ENCODE measurements around the gene AGBL5. TPM values are rescaled to one million over a fixed set of nuclear protein-coding genes. Genes with fewer than 3 reads are reported as not detected.
A peak's percentile ranks its signal among the peaks of the same experiment; 100 is the strongest.

The AGBL5 gene
- total and polyA plus RNA-seq, 9 of the 15 experiments (the other 6 are each of a cell fraction or from before 2014, with no cell fraction given), result 3.3 to 52.7 (median 26.2) TPM

DNA sequence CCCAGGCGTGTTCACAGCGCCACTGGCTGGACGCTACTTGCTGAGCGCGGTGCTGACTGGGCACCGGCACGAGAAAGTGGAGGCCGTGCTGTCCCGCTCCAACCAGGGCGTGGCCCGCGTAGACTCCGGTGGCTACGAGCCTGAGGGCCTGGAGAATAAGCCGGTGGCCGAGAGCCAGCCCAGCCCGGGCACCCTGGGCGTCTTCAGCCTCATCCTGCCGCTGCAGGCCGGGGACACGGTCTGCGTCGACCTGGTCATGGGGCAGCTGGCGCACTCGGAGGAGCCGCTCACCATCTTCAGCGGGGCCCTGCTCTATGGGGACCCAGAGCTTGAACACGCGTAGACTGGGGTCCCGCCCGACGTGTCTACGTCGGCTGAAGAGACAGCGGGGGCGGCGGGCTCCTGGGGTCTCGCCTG, 34.2 kb downstream of the AGBL5 start (continued):
- TF ChIP-seq NR4A1 (CRISPR knock-in tag; IDR thresholded peaks at IDR 0.05), result no peak
- peak; percentile 27; the same call in 1 of the 2 replicates for TF ChIP-seq NR4A1 (tag; IDR thresholded peaks at IDR 0.05)
- no peak for TF ChIP-seq CBX2 (IDR thresholded peaks at IDR 0.05; ENCODE audit: insufficient read depth, low read length, poor library complexity, severe bottlenecking)
- no peak; the same call in 1 of the 2 replicates for TF ChIP-seq GTF2A2 (tag; IDR thresholded peaks at IDR 0.05)
- TF ChIP-seq JUND (IDR thresholded peaks at IDR 0.05; ENCODE audit: borderline replicate concordance, low read depth, low read length), result 0 out of 2 replicates have a peak, but pooled peaks have one; percentile 23
- no peak for TF ChIP-seq JUND (tag; IDR thresholded peaks at IDR 0.05; ENCODE audit: borderline replicate concordance, low read depth, low read length)
- TF ChIP-seq JUNB (CRISPR knock-in tag; conservative IDR thresholded peaks at IDR 0.05), result no peak
- no peak for TF ChIP-seq RBM14 (IDR thresholded peaks at IDR 0.05; ENCODE audit: borderline replicate concordance, insufficient read depth, low read depth, low read length)
- TF ChIP-seq, protein P1, sequence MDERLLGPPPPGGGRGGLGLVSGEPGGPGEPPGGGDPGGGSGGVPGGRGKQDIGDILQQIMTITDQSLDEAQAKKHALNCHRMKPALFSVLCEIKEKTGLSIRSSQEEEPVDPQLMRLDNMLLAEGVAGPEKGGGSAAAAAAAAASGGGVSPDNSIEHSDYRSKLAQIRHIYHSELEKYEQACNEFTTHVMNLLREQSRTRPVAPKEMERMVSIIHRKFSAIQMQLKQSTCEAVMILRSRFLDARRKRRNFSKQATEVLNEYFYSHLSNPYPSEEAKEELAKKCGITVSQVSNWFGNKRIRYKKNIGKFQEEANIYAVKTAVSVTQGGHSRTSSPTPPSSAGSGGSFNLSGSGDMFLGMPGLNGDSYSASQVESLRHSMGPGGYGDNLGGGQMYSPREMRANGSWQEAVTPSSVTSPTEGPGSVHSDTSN (CRISPR knock-in tag; IDR thresholded peaks at IDR 0.05; ENCODE audit: low read depth), result no peak
- TF ChIP-seq, protein P1 (tag; conservative IDR thresholded peaks at IDR 0.05; ENCODE audit: low read depth), result no peak
- TF ChIP-seq ZNF644 (tag; IDR thresholded peaks at IDR 0.05; ENCODE audit: low read depth), result no peak
- 0 out of 2 replicates have a peak, but pooled peaks have one; percentile 18 for TF ChIP-seq TCF3 (CRISPR knock-in tag; IDR thresholded peaks at IDR 0.05)
- peak; percentile 28; the same call in 1 of the 2 replicates for TF ChIP-seq CREM (IDR thresholded peaks at IDR 0.05; ENCODE audit: low read depth)
- TF ChIP-seq ZNF197 (CRISPR knock-in tag; IDR thresholded peaks at IDR 0.05; ENCODE audit: low read depth), result no peak
- no peak for TF ChIP-seq ZC3H4 (CRISPR knock-in tag; IDR thresholded peaks at IDR 0.05; ENCODE audit: borderline replicate concordance)
- TF ChIP-seq, protein P2, sequence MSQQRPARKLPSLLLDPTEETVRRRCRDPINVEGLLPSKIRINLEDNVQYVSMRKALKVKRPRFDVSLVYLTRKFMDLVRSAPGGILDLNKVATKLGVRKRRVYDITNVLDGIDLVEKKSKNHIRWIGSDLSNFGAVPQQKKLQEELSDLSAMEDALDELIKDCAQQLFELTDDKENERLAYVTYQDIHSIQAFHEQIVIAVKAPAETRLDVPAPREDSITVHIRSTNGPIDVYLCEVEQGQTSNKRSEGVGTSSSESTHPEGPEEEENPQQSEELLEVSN (IDR thresholded peaks at IDR 0.05; ENCODE audit: borderline replicate concordance in 1 of 2, extremely low read depth in 1 of 2, insufficient read depth in 1 of 2, insufficient read length in 1 of 2, low read depth in 1 of 2, low read length in 1 of 2, poor library complexity in 1 of 2, severe bottlenecking in 1 of 2), result peak in 1 of 2 experiments; percentile 69
- TF ChIP-seq ZNF384 (IDR thresholded peaks at IDR 0.05; ENCODE audit: low read depth, low read length), result no peak
- TF ChIP-seq SAFB (IDR thresholded peaks at IDR 0.05; ENCODE audit: borderline replicate concordance, low read depth, low read length), result no peak
- TF ChIP-seq NR3C1 (CRISPR knock-in tag; IDR thresholded peaks at IDR 0.05), result no peak
- no peak for TF ChIP-seq ZNF76 (CRISPR knock-in tag; IDR thresholded peaks at IDR 0.05; ENCODE audit: borderline replicate concordance)
- TF ChIP-seq, protein P3, sequence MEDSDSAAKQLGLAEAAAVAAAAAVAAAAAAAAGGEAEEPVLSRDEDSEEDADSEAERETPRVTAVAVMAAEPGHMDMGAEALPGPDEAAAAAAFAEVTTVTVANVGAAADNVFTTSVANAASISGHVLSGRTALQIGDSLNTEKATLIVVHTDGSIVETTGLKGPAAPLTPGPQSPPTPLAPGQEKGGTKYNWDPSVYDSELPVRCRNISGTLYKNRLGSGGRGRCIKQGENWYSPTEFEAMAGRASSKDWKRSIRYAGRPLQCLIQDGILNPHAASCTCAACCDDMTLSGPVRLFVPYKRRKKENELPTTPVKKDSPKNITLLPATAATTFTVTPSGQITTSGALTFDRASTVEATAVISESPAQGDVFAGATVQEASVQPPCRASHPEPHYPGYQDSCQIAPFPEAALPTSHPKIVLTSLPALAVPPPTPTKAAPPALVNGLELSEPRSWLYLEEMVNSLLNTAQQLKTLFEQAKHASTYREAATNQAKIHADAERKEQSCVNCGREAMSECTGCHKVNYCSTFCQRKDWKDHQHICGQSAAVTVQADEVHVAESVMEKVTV (CRISPR knock-in tag; IDR thresholded peaks at IDR 0.05), result peak; percentile 58; the same call in 1 of the 2 replicates
- TF ChIP-seq ZNF586 (CRISPR knock-in tag; conservative IDR thresholded peaks at IDR 0.05), result no peak
- TF ChIP-seq ZNF12 (CRISPR knock-in tag; IDR thresholded peaks at IDR 0.05), result 0 out of 2 replicates have a peak, but pooled peaks have one; percentile 5
- TF ChIP-seq CHD2 (IDR thresholded peaks at IDR 0.05; ENCODE audit: low read depth, low read length), result no peak
- no peak for TF ChIP-seq PRMT5 (CRISPR knock-in tag; IDR thresholded peaks at IDR 0.05)
